ENCODE measurements around the gene SIM2. TPM values are rescaled to one million over a fixed set of nuclear protein-coding genes. Genes with fewer than 3 reads are reported as not detected.

The SIM2 gene
- total RNA-seq, 4 donors from 2014 or later: not detected

DNA sequence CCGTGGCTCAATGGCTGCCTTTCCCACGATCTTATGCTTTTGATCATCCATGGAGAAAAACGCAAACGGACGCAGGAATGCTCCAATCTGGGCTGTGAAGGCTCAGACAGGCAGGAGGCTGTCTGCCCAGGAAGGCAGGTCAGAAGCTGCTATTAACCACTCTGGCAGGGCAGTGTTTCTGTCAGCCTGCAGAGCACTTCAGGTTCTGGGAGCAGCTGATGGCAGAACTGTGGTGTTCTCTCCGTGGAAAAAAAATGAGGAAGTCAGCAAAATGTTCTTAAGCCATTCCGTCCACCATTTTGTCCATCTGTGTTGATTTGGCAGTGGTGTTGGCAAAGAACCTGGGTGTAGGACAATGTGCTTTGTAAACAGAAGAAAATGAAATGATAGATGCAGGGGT, 91.7 kb downstream of the SIM2 start:
- Histone ChIP-seq H3K27ac (no peak overlapping the region), H3K9me3 (no peaks in the 10 kb centered on the region), H3K4me3 (no peak overlapping the region), H3K27me3 (no peaks in the 10 kb centered on the region), H3K4me1 (no peaks in the 10 kb centered on the region), H3K36me3 (no peaks in the 10 kb centered on the region)
- no peak for TF ChIP-seq POLR2A (IDR thresholded peaks at IDR 0.05)
- TF ChIP-seq, protein P1, sequence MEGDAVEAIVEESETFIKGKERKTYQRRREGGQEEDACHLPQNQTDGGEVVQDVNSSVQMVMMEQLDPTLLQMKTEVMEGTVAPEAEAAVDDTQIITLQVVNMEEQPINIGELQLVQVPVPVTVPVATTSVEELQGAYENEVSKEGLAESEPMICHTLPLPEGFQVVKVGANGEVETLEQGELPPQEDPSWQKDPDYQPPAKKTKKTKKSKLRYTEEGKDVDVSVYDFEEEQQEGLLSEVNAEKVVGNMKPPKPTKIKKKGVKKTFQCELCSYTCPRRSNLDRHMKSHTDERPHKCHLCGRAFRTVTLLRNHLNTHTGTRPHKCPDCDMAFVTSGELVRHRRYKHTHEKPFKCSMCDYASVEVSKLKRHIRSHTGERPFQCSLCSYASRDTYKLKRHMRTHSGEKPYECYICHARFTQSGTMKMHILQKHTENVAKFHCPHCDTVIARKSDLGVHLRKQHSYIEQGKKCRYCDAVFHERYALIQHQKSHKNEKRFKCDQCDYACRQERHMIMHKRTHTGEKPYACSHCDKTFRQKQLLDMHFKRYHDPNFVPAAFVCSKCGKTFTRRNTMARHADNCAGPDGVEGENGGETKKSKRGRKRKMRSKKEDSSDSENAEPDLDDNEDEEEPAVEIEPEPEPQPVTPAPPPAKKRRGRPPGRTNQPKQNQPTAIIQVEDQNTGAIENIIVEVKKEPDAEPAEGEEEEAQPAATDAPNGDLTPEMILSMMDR (IDR thresholded peaks at IDR 0.05): no peak
- DNase-seq: no peak

- TF ChIP-seq POLR2A (IDR thresholded peaks at IDR 0.05): no peak
- TF ChIP-seq, protein P1 (IDR thresholded peaks at IDR 0.05): no peak
- H3K36me3 ChIP-seq: no peaks in the 10 kb centered on the region
- H3K4me3 ChIP-seq: no peak overlapping the region
- H3K4me1 ChIP-seq: no peaks in the 10 kb centered on the region
- no peaks in the 10 kb centered on the region for H3K27me3 ChIP-seq
- H3K9me3 ChIP-seq: peaks cover 0 to under 1% (median 0%) of the 10 kb centered on the region in 4 donors
- DNase-seq: no peak
- no peak overlapping the region for H3K27ac ChIP-seq
These were observed 92.3 kb downstream of the SIM2 start for GRCh38 chr21:36791180-36791579.

GRCh38 chr21:36791695-36792470, 93.0 kb downstream of the SIM2 start:
- no peaks in the 10 kb centered on the region for H3K4me1 ChIP-seq
- no peaks in the 10 kb centered on the region for H3K36me3 ChIP-seq
- no peaks in the 10 kb centered on the region for H3K27me3 ChIP-seq
- no peak overlapping the region for H3K27ac ChIP-seq
- TF ChIP-seq POLR2A (IDR thresholded peaks at IDR 0.05): no peak
- TF ChIP-seq, protein P1 (IDR thresholded peaks at IDR 0.05): no peak
- peaks cover 0 to 4% (median 0%) of the 10 kb centered on the region in 4 donors for H3K9me3 ChIP-seq
- no peak for DNase-seq
- no peak overlapping the region for H3K4me3 ChIP-seq

DNA sequence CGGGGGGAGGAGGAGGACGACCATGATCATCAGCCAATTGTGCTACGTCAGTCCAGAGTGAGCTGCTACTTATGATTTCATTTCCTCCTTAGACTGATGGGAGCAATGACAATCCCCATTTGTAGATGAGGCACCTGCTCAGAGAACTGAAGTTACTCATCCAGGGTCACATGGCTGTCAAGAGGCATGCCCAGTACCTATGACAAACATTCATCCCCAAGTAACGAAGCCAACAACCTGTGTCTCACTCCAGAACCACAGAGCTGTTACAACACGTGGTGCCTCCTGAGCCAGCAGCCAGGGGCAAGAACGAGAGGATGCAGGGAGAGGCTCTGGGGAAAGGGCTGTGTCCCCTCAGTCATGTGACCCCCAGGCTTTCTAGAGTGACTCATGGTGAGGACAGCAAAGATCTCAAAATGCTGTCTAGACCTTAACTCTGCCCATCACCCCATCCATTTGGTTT, 93.6 kb downstream of the SIM2 start:
- no peaks in the 10 kb centered on the region for H3K27me3 ChIP-seq
- DNase-seq: no peak
- no peaks in the 10 kb centered on the region for H3K36me3 ChIP-seq
- H3K4me1 ChIP-seq: no peaks in the 10 kb centered on the region
- H3K27ac ChIP-seq: no peak overlapping the region
- no peak for TF ChIP-seq POLR2A (IDR thresholded peaks at IDR 0.05)
- TF ChIP-seq, protein P1 (IDR thresholded peaks at IDR 0.05): no peak
- H3K9me3 ChIP-seq: peaks cover 0 to 4% (median under 1%) of the 10 kb centered on the region in 4 donors
- no peak overlapping the region for H3K4me3 ChIP-seq

DNA sequence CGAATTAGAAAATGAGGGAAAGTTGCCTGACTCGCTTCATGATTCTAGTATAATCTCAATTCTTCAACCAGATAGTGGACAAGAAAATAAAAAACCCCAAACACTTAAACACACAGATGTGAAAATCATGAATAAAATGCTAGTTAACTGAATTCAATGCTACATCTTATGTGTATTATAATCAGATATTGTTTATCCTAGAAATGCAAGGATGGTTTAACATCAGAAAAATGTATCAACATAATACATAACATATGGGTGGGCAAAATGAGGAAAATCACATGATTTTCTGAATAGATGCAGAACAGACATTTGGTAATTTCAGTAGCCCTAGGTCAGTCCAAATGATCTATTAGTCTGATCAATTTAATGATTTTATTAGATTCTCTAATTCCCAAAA, 97.2 kb downstream of the SIM2 start:
- DNase-seq: no peak
- no peaks in the 10 kb centered on the region for H3K27me3 ChIP-seq
- H3K9me3 ChIP-seq: peaks cover 0 to 6% (median 2%) of the 10 kb centered on the region in 4 donors
- TF ChIP-seq, protein P1 (IDR thresholded peaks at IDR 0.05): no peak
- no peak for TF ChIP-seq POLR2A (IDR thresholded peaks at IDR 0.05)
- H3K4me1 ChIP-seq: no peaks in the 10 kb centered on the region
- no peaks in the 10 kb centered on the region for H3K36me3 ChIP-seq
- no peak overlapping the region for H3K4me3 ChIP-seq
- no peak overlapping the region for H3K27ac ChIP-seq
